ENCODE data around the gene RNASEH2A. TPM values are rescaled to one million over a fixed set of nuclear protein-coding genes. Genes with fewer than 3 reads are reported as not detected.

Gene RNASEH2A
- total RNA-seq, 1 experiment from 2014 or later: 79.5 TPM

GRCh38 chr19:12836529-12836863 lies 30.1 kb downstream of the RNASEH2A start:
- Histone ChIP-seq H3K9me3 (ENCODE audit: control insufficient read depth, low read depth, low read length) (no peaks in the 10 kb centered on the region), H2AK5ac (ENCODE audit: insufficient read length, low read length) (no peak overlapping the region), H3K79me1 (ENCODE audit: insufficient read depth, low read depth, low read length, poor library complexity, severe bottlenecking) (no peaks in the 10 kb centered on the region), H3K79me2 (ENCODE audit: insufficient read depth, low read length) (no peaks in the 10 kb centered on the region), H3K9ac (ENCODE audit: extremely low read depth, insufficient read length, low read length) (no peak overlapping the region), H3K14ac (ENCODE audit: insufficient read depth, low read length) (no peak overlapping the region), H2BK15ac (ENCODE audit: low read depth, low read length) (no peak overlapping the region), H4K8ac (replicated peaks; ENCODE audit: insufficient read length, low read depth, low read length) (no peak overlapping the region), H3K56ac (ENCODE audit: insufficient read length, low read depth, low read length) (no peak overlapping the region), H3T11ph (ENCODE audit: low read length) (no peak overlapping the region), H2BK5ac (ENCODE audit: insufficient read length, low read length) (no peak overlapping the region), H3K4ac (ENCODE audit: low read depth, low read length) (no peak overlapping the region), H3K18ac (ENCODE audit: insufficient read length, low read depth, low read length) (no peak overlapping the region), H3K4me1 (ENCODE audit: insufficient read depth, low read length) (peaks cover 2% of the 10 kb centered on the region; the same call in 1 of the 2 replicates), H2AFZ (ENCODE audit: low read length) (no peak overlapping the region), H3K23ac (ENCODE audit: insufficient read length, low read depth, low read length) (no peak overlapping the region), H3K23me2 (ENCODE audit: insufficient read length, low read depth, low read length, poor library complexity, severe bottlenecking) (peaks cover 10% of the 10 kb centered on the region), H4K5ac (ENCODE audit: insufficient read length, low read depth, low read length) (no peak overlapping the region), H3K27ac (ENCODE audit: insufficient read length, low read depth, low read length) (no peak overlapping the region), H4K20me1 (ENCODE audit: control insufficient read depth, insufficient read depth, insufficient read length) (no peaks in the 10 kb centered on the region), H3K4me2 (ENCODE audit: insufficient read depth, insufficient read length, low read length) (peak overlapping the region; percentile 76), H2BK12ac (ENCODE audit: insufficient read length, low read depth, low read length) (no peak overlapping the region), H2BK120ac (ENCODE audit: low read depth, low read length, poor library complexity, severe bottlenecking) (no peak overlapping the region), H4K91ac (ENCODE audit: insufficient read length, low read depth, low read length) (no peak overlapping the region), H3K27me3 (ENCODE audit: insufficient read depth, low read length) (peaks cover 3% of the 10 kb centered on the region; the same call in 1 of the 2 replicates), H2BK20ac (ENCODE audit: low read depth, low read length, poor library complexity, severe bottlenecking) (no peak overlapping the region)
- WGBS (ENCODE audit: extremely low coverage, insufficient read length, low lambda C conversion rate): no CpG with 5 or more reads among the region's 6 CpGs
- peak overlapping the region in 1 of 3 experiments; percentile 94; a peak in 2 of 7 replicates for H3K27ac Mint-ChIP-seq
- peaks cover 42 to 44% of the 10 kb centered on the region in 2 experiments for H3K4me1 Mint-ChIP-seq
- peaks cover 33% of the 10 kb centered on the region for H3K27me3 Mint-ChIP-seq (ENCODE audit: low read depth)
- H3K4me3 Mint-ChIP-seq: peak overlapping the region; percentile 68 to 90
- no peak for TF ChIP-seq CTCF (conservative IDR thresholded peaks at IDR 0.05)
- no peaks in the 10 kb centered on the region; a peak in 1 of 5 replicates for H3K9me3 Mint-ChIP-seq
- no peaks in the 10 kb centered on the region; a peak in 1 of 7 replicates for H3K36me3 Mint-ChIP-seq (ENCODE audit: insufficient read depth in 1 of 3, low read depth in 3 of 3)
- DNase-seq: no peak
